ENCODE results near the gene KDM1B.
"Not testable (repeated sequence)": the region's sequence is repeated elsewhere in the genome, so short reads cannot be mapped to it uniquely, and the experiment has no call there.

KDM1B gene

GRCh38 chr6:18151801-18152200 lies 3.4 kb upstream of the KDM1B start:
- DNase-seq (ENCODE audit: low spot score) = no peak

- DNase-seq (ENCODE audit: low spot score) = no peak
These were observed 1.9 kb upstream of the KDM1B start for GRCh38 chr6:18153311-18153703.

GRCh38 chr6:18154507-18155149 lies 594 bp upstream of the KDM1B start, which contains the start of gene TPMT:
Gene TPMT (minus strand): TSS chr6:18155077. CDS start chr6:18149127, 5,950 bp downstream.
- DNase-seq (ENCODE audit: low spot score) = peak; percentile 59

- DNase-seq (ENCODE audit: low spot score) = peak; percentile 58
These were observed 721 bp downstream of the KDM1B start for GRCh38 chr6:18155864-18156421.

- DNase-seq (ENCODE audit: low spot score) = no peak
These were observed 5.7 kb downstream of the KDM1B start for GRCh38 chr6:18160911-18161310.

- DNase-seq (ENCODE audit: low spot score) = no peak
These were observed 6.2 kb downstream of the KDM1B start for GRCh38 chr6:18161431-18161830.

GRCh38 chr6:18162401-18162800 lies 7.2 kb downstream of the KDM1B start:
- no peak for DNase-seq (ENCODE audit: low spot score)

GRCh38 chr6:18165751-18166150 lies 10.5 kb downstream of the KDM1B start:
- DNase-seq (ENCODE audit: low spot score) = no peak

- no peak for DNase-seq (ENCODE audit: low spot score)
These were observed 11.3 kb downstream of the KDM1B start for GRCh38 chr6:18166312-18167036.

GRCh38 chr6:18168264-18168663 lies 13.0 kb downstream of the KDM1B start:
- no peak for DNase-seq (ENCODE audit: low spot score)

GRCh38 chr6:18171871-18172270 lies 16.6 kb downstream of the KDM1B start:
- no peak for DNase-seq (ENCODE audit: low spot score)

- not testable (repeated sequence) for DNase-seq (ENCODE audit: low spot score)
These were observed 21.0 kb downstream of the KDM1B start for GRCh38 chr6:18176198-18176597.

- no peak for DNase-seq (ENCODE audit: low spot score)
These were observed 22.2 kb downstream of the KDM1B start for GRCh38 chr6:18177286-18177965.

GRCh38 chr6:18178960-18179615 lies 23.9 kb downstream of the KDM1B start:
- DNase-seq (ENCODE audit: low spot score) = no peak

- no peak for DNase-seq (ENCODE audit: low spot score)
These were observed 24.6 kb downstream of the KDM1B start for GRCh38 chr6:18179770-18180356.

GRCh38 chr6:18182568-18182967 lies 27.3 kb downstream of the KDM1B start:
- DNase-seq (ENCODE audit: low spot score) = no peak

- DNase-seq (ENCODE audit: low spot score) = no peak
These were observed 28.5 kb downstream of the KDM1B start for GRCh38 chr6:18183766-18184165.

- DNase-seq (ENCODE audit: low spot score) = no peak
These were observed 30.4 kb downstream of the KDM1B start for GRCh38 chr6:18185624-18186023.

GRCh38 chr6:18186033-18186432 lies 30.8 kb downstream of the KDM1B start:
- no peak for DNase-seq (ENCODE audit: low spot score)

- no peak for DNase-seq (ENCODE audit: low spot score)
These were observed 31.5 kb downstream of the KDM1B start for GRCh38 chr6:18186540-18187250.

- DNase-seq (ENCODE audit: low spot score) = no peak
These were observed 32.5 kb downstream of the KDM1B start for GRCh38 chr6:18187701-18188100.
